GM21526 (cell line): Measurements from ENCODE around the gene DHRS7B.

Source experiments
- ATAC-seq: cut with Tn5 transposase; IDR thresholded peaks from one replicate; pipeline ENCODE4 v1.9.1; 2021; ENCODE audit warnings: moderate library complexity; ENCODE audit not compliant: unreplicated experiment, low FRiP score

DHRS7B gene

DNA sequence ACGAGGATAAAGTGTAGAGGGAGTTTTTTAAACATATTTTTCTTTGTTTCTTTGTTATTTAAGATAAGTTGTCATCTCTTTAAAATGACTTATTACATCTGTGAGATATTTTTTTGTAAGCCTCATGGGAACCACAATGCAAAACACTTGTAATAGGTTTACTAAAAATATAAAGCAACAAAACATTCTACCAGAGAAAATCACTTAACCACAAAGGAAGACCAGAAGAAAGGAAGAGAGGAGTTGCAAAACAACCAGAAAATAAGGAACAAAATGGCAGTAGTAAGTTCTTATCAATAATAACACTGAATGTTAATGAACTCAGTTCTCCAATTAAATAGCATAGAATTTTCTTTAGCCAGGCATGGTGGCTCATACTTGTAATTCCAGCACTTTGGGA is 22.9 kb downstream of the DHRS7B start:
- no peak for ATAC-seq

DNA sequence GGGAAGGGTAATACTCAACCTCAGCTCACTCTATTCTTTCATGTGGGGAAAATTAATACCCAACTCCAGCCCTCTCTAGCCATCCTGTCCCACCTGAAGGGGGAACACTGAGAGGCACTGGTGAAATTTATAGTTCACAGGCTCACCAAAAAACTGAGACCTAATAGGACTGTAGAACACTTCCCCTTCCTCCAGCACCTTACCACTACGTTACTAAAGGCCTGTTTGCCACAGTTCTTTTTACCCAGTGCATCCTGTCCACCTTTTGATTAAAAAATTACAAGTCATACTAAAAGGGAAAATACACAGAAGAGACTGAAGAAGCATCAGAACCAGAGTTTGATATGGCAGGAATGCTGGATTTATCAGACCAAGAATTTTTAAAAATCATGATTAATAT is 26.0 kb downstream of the DHRS7B start:
- no peak for ATAC-seq

DNA sequence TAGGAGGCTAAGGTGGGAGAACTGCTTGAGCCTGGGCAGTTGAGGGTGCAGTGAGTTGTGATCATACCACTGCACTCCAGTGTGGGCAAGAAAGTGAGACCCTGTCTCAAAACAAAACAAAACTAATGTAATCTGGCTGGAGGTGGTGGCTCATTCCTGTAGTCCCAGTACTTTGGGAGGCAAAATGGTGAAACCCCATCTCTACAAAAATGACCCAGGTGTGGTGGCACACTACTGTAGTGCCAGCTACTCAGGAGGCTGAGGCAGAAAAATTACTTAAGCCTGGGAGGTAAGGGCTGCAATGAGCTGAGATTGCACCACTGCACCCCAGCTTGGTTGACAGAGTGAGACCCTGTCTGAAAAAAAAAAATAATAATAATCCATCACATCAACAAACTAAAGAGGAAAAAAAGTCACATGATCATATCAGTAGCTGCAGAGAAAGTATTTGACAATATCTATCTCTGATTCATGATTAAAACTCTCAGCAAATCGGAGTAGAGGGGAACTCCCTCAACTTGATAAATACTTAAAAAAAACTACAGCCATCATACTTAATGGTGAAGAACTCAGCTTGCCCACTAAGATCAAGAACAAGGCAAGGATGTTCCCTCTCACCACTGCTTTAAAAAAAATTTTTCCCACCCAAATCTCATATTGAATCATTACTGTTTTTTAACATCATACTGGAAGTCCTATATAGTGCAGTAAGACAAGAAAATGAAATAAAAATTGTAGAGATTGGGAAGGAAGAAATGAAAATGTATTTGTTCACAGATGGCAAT is 31.0 kb downstream of the DHRS7B start:
- ATAC-seq = no peak

DNA sequence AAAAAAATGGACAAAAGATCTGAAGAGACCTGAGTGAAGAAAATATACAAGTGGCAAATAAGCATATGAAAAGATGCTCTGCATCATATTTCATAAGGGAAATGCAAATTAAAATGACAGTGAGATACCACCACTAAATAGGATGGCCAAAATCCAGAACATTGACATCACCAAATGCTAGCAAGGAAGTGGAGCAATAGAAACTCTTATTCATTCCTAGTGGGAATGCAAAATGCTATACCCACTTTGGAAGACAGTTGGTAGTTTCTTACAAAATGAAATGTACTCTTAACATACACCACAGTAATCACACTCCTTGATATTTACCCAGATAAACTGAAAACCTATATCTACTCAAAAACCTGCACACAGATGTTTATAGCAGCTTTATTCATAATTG is 33.6 kb downstream of the DHRS7B start:
- no peak for ATAC-seq

DNA sequence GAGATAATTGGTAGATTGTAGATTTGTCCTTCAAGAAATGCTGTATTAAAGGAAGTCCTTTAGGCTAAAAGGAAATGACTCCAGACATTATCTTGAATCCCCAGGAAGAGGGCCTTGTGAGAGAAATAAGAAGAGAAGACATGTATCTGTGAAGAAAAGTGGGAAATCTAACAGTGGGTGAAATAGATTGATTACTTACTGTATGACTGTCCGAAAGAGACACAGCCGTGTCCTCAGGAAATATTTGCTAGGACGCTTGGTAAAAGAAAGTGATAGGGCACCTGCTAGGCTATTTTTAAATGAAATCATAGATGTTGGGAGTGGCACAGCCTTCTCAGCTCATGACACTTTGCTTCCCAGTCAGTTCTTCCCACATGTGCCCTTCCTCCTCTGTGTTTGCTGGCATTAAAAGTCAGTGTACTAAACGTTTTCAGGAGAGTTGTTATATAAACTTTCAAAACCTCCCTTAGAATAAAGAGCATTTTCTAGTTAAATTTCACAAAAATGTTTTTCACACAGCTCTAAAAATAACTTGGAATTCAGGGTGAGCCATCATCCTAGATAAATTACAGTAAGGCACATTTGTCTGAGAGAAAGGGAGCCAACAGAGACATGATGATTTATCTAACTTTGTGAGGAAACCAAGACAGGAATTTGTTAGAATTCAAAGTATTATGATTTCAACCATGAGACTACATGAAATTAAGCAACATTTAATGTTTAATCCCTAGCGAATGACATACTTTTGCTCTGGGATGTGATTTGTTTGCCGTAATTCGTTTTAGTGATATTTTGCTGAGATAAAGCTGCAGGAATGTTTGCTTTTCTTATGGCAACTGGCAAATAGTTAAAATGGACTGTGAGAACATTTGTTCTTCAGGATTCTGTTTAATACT is 35.0 kb downstream of the DHRS7B start:
- no peak for ATAC-seq

DNA sequence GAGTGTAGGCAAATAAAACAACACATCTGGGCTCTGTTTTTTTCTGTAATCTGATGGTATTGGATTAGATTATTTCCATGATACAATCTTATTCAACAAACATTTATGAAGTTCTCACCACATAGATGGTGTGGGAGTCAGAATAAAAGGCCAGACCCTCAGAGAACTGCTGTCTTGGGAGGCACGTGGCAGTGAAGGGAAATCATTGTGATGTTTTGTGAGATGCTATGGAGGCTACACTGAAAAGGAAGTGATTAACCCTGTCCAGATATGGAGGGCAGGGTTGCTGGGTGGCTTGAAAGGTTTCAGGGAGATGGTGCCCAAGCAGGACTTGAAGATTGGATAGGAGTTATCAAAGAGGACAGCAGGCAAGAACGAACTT is 35.6 kb downstream of the DHRS7B start:
- no peak for ATAC-seq

DNA sequence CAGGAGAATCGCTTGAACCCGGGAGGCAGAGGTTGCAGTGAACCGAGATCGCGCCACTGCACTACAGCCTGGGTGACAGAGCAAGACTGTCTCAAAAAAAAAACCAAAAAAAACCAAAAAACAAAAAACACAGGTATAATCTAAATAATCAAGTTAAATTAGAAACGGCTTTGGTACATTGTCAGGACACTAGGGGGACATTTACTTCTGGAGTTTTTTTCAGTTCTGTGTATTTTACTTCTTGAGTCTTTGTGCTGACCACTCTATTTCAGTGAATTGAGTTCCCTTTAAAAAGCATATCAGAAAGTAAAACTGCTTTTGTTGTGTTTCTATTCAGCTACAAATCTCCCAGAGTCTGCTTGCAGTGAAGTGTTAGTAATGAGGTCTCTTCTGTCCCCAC is 36.3 kb downstream of the DHRS7B start:
- ATAC-seq = no peak

DNA sequence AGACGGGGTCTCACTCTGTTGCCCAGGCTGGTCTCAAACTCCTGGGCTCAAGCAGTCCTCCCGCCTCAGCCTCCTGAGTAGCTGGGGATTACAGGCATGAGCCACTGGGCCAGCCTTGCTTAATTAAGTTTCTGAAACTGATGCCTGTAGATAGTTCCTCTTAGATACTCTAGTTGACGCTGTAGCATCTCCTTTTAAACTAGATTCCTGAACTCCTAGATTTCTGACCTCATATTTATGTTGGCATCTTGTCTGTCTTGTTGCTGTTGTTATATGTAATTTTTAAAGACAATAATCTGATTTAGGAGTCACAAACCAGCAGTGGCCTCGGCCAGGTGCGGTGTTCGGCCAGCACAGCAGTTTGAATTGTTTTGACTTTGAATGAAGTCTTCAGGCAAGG is 37.5 kb downstream of the DHRS7B start:
- no peak for ATAC-seq

DNA sequence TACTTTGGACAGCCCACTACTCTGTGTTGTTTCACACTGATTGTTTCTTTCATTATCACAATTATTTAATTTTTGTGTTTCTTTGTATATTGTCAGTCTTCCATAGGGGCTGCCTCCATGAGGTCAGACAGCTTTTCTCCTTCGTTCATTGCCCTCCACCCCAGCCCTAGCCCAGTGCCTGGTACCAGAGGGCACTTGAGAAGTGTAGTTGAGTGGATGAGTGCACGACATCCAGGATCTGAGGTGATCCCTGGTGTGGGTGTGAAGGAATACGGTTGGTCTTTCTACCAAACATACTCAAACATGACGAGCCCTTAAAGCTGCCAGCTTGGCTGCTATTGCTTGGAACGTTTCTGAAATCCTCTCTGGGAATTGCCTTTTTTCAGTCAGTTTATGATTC is 37.9 kb downstream of the DHRS7B start:
- ATAC-seq = no peak

DNA sequence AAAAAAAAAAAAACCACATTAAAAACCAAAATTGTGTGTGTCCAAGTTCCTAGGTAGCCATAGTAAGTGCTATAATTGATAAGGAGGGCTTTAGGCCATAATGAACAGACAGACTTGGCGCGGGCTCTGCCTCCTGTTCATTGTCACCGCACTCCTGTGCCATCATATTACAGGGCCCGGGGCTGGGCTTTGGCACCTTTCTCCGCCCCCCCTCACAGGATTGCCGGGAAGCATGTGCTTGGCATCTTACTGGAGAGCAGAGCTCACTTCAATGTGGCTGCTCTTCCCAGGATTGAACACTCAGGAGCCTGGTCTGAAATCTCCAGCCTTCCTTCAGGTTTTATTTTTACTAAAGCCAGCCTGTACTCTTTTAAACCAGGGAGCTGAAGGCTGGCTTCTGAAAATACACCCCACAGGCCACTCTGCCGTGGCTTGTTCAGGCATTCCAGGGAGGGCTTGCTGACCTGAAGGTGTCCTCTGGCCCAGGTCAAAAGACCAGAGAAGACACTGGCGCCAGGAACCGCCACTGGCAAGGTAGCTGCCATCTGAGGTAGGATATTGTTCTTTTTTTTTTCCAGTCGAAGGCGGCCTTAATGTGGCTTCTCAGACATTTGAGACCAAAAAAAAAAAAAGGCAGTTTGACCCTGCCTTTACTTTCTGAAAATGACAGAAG is 39.3 kb downstream of the DHRS7B start:
- no peak for ATAC-seq

DNA sequence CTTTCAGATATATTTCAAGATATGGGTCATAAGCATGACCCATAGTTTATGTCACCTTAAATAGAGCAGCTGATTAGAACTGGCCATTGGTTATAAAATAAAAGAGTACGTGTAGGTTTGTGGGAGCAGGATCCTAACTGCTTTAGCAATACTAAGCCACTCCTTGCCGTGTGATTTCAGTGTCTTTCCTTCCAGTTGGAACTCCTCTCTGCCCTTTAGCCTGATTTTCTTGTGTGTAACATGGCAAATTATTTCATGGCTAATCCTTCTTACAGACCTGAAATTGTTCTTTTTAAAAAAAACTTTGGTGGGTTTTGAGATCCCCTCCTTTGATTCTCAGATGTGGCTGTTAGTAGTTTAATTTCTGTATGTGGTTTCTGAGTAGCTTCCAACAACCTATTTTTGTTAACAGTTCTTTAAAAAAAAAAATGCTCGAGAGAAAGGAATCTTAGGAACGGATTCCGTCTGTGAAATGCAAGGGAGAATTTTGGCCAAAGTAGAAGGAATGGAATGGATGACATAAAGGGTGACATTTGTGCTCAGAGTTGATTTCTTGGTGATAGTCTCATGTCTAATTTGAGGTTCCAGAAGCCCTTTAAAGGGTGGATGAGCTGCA is 39.9 kb downstream of the DHRS7B start:
- no peak for ATAC-seq

DNA sequence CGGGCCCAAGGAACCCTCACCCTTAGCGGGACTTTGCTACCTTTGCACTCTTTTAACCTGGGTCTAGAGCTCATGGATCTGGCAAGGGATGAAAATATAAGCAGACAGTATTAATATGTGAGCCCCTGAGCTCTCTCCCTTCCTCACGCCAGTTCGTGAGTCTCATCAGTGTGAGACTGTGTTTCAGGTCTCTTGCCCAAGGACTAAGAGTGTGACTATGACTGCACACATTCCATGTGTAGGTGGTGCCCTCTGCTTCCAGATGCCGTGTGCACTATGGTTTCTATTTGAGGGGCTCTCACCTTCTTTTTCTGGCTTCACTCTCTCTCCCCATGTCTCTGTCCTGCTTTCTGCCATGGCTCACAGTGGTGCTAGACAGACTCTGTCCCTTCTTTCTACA is 40.5 kb downstream of the DHRS7B start:
- no peak for ATAC-seq

DNA sequence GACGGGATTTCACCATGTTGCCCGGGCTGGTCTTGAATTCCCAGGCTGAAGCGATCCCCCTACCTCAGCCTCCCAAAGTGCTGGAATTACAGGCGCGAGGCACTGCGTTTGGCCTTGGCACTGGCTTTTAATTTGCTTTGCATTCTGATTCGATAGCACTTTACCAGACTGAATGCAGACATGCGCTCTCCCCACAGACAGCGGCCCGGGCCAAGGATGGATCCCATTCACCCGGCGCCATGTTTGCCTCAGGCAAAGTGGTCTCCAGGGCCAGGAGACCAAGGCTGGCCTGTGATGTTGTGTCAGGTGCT is 41.7 kb downstream of the DHRS7B start:
- no peak for ATAC-seq

DNA sequence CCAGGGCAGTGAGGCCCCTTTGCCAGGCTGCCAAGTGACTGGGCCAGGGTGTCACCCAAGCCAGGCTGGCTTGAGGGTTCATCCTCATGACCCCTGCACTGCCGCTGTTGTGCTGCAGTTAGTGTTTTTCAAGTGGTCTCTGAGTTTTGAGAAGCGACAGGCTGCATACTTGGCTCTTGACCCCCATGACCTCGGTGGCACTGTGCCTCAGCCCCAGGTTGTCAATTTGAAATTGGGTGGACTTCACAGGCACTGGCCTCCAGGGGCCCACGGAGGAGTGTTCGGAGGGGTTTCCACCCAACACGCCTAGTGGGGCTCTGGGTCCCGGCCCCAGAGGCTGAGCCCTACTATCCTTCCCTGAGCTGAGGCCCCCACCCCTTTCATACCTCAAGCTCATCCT is 42.7 kb downstream of the DHRS7B start:
- no peak for ATAC-seq

DNA sequence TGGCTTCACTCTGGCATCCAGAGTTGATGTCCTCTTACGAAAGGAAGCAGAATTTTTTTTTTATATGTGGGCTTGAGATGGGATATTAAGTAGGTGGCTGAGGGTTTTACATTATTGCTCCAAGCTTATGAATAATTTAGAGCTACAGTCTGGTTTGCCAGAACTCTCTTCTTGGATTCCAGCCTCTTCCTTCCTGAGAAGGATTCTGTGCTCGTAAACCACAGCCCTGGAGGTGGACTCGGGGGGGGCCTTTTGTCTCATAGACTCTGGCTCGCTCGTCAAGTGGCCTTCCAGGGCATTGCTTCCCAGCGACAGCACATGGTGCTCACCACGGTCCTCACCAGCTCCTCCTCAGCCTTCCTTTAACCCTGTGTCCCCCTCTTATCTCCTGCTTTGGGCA is 44.0 kb downstream of the DHRS7B start:
- ATAC-seq = no peak

DNA sequence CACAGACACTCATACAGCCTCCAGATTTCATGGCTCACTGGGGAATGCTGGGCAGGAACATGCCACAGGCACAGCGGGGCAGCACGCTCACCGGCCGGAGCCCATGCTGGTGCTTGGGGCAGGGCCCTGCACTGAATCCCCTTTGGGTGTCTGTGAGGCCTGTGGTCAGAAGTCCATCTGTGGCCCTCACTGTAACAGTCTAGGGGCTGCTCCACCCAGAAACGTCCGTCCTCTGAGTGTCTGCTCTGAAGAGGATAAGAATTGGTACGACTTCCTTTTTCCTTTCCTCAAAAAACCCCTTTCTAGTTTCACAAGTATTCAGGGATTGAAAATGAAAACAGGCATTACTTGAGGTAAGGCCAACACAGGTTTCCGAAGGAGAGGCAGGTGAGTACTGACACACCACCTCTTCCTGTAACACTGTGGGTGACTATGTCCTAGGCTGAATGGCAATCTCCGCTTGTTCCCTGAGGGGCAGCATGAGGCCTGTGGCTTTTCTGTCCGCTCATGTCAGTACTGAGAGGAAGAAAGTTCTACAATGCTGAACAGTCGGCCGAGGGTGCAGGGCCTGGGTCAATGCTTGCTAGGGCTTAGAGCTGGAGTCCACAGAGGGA is 44.7 kb downstream of the DHRS7B start:
- peak; percentile 59 for ATAC-seq

DNA sequence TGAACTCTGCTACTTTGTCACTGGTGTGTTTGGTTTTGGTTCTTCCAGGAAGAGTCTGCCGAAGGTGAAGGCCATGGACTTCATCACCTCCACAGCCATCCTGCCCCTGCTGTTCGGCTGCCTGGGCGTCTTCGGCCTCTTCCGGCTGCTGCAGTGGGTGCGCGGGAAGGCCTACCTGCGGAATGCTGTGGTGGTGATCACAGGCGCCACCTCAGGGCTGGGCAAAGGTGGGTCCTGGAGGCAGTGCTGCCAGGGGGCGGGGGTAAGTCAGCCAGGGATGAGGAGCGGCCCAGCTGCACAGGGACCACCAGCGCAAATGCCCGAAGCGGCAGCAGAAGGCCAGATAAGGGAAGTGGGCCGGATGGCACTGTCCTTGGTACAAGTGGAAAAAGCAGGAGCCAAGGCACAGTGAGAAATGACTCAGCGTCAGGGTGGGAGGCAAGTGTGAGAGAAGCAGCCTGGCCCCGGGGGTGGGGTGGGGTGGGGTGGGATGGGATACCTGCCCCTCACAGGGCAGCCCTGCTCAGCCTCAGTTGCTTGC is 45.3 kb downstream of the DHRS7B start:
- ATAC-seq = no peak

DNA sequence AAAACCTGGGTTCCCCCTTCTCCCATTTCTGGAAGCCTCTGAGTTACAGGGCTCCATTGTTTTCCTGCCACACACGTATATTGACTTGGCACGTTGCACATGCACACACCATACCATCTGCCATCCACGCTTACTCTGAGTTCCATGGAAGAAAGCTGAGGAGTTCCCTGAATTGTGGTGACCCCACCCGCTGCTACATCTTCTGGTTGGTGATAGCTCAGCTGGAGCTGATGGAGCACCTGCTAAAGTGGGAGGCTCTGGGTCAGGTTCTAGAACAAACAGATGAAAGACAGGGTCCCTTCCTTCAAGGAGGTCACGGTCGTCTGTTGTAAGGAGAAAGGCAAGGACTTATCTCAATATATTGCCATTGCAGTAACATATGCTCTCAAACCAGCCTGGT is 46.1 kb downstream of the DHRS7B start:
- ATAC-seq = no peak

DNA sequence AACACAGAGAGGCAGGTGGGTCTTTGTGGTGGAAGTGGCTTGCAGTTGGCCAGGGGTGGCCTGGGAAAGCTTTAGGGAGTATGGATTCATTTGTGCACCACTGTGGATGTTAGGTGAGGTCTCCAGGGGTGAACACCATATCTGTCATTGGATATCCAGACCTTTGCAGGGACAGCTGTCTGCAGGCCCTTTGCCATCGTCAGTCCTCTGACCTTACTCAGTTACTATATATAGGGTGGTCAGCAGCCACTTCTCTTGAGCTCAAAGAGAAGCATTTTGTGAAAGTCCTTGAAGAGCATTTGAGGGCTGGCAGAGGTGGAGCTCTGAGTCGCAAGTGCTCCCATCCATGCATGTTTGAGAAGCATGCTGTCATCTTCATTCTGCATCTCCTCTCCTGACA is 46.8 kb downstream of the DHRS7B start:
- ATAC-seq = no peak

DNA sequence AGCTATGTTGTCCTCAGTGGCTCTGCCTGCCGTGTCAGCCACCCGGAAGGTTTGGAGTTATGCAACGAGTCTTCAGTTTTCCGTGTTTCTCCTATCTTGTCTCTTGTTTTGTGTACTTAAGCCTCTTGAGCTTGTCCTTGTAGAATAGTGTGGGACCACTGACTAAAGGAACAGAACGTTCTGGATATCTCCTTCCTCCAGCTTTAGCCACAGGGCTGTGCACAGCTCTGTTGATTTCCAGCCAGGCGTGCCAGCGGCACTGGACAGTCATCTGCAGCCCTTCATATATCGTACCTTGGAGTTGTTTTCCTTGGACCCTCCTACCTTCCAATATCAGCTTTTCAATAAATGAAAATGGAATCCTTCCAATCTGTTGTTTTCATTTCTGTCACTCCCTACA is 47.4 kb downstream of the DHRS7B start:
- no peak for ATAC-seq
